Smooth muscle cell of the umbilical artery (primary cell): ENCODE measurements around the gene KRTAP5-10. TPM values are rescaled to one million over a fixed set of nuclear protein-coding genes. Genes with fewer than 3 reads are reported as not detected.

Experiments
- total RNA-seq: library from RNA; depleted of rRNA; stranded (reverse); fragments of >200 nt; gene quantifications from 2 replicates; pipeline ENCODE4 v1.2.3, GENCODE V29; 2014

KRTAP5-10 gene
- total RNA-seq = not detected in 2 replicates

GRCh38 chr11:71565263-71565662, at the start of gene KRTAP5-10:
TSS of gene KRTAP5-10 (plus strand) at chr11:71565563. CDS start at chr11:71565588, 25 bp downstream.

GRCh38 chr11:71526796-71527575, 38.4 kb upstream of the KRTAP5-10 start, which contains the start of gene KRTAP5-7:
TSS of gene KRTAP5-7 (plus strand) at chr11:71527267. CDS start at chr11:71527301, 34 bp downstream.

GRCh38 chr11:71537977-71538665, 27.2 kb upstream of the KRTAP5-10 start, which contains the start of gene KRTAP5-8:
TSS of gene KRTAP5-8 (plus strand) at chr11:71538025. CDS start at chr11:71538056, 31 bp downstream.

GRCh38 chr11:71548120-71548519, 17.2 kb upstream of the KRTAP5-10 start, which contains the start of gene KRTAP5-9:
TSS of gene KRTAP5-9 (plus strand) at chr11:71548420. CDS start at chr11:71548658, 238 bp downstream.

GRCh38 chr11:71582309-71582895, 17.0 kb downstream of the KRTAP5-10 start, which contains the start of gene KRTAP5-11:
TSS of gene KRTAP5-11 (minus strand) at chr11:71582875. CDS start at chr11:71582837, 38 bp downstream.

Other genes with a start within 250 kb of the KRTAP5-10 start
- gene DHCR7, start 117.2 kb upstream of the KRTAP5-10 start, total RNA-seq = 93.2 and 118 TPM in 2 replicates
- gene NADSYN1, start 112.4 kb upstream of the KRTAP5-10 start, total RNA-seq = 100 and 121 TPM in 2 replicates
- gene KRTAP5-7, start 38.3 kb upstream of the KRTAP5-10 start, total RNA-seq = 0.14 TPM in 1 of 2 replicates, not detected in the other
- gene KRTAP5-8, start 27.5 kb upstream of the KRTAP5-10 start, total RNA-seq = not detected in 2 replicates
- gene KRTAP5-9, start 17.1 kb upstream of the KRTAP5-10 start, total RNA-seq = not detected in 2 replicates
- not detected in 2 replicates for gene KRTAP5-11, start 17.3 kb downstream of the KRTAP5-10 start, total RNA-seq